ENCODE data around the gene SLC25A24.
"Not testable (repeated sequence)": the region's sequence is repeated elsewhere in the genome, so short reads cannot be mapped to it uniquely, and the experiment has no call there.

Gene SLC25A24

GRCh38 chr1:108140177-108140576, 60.0 kb downstream of the SLC25A24 start:
- DNase-seq (ENCODE audit: low read depth in 2 of 2): no peak

DNA sequence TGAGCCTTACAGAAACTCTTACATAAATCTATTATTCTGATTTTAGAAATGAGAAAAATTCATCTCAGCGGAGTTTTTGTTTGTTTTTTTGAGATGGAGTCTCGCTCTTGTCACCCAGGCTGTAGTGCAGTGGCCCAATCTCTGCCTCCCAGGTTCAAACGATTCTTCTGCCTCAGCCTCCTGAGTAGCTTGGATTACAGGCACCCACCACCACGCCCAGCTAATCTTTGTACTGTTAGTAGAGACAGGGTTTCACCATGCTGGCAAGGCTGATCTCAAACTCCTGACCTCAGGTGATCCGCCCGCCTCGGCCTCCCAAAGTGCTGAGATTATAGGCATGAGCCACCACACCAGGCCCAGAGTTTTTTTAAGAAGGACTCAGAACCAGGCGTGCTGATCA, 60.6 kb downstream of the SLC25A24 start:
- not testable (repeated sequence) for DNase-seq (ENCODE audit: low read depth in 2 of 2)

DNA sequence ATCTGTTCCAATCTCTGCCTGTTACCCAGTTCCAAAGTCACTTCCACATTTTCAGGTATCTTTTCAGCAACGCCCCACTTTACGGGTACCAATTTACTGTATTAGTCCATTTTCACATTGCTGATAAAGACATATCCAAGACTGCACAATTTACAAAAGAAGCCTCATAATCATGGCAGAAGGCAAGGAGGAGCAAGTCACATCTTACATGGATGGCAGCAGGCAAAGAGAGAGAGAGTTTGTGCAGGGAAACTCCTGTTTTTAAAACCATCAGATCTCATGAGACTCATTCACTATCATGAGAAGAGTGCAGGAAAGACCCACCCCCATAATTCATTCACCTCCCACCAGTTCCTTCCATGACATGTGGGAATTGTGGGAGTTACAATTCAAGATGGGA, 67.0 kb downstream of the SLC25A24 start:
- DNase-seq (ENCODE audit: low read depth in 2 of 2): not testable (repeated sequence)

DNA sequence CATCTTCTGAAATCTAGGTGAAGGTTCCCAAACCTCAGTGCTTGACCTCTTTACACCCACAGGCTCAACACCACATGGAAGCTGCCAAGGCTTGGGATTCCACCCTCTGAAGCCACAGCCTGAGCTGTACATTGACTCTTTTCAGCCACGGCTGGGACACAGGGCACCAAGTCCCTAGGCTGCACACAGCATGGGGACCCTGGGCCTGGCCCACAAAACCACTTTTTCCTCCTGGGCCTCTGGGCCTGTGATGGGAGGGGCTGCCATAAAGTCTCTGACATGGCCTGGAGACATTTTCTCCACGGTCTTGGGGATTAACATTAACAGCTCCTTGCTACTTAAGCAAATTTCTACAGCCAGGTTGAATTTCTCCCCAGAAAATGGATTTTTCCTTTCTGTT, 67.8 kb downstream of the SLC25A24 start:
- not testable (repeated sequence) for DNase-seq (ENCODE audit: low read depth in 2 of 2)

DNA sequence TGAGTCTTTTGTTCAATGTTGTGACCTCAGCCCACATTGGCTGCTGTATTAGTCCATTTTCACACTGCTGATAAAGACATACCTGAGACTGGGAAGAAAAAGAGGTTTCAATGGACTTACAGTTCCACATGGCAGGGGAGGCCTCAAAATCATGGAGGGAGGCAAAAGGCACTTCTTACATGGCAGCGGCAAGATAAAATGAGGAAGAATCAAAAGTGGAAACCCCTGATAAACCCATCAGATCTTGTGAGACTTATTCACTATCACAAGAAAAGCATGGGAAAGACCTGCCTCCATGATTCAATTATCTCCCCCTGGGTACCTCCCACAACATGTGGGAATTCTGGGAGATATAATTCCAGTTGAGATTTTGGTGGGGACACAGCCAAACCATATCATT, 68.9 kb downstream of the SLC25A24 start:
- DNase-seq (ENCODE audit: low read depth in 2 of 2): not testable (repeated sequence)

DNA sequence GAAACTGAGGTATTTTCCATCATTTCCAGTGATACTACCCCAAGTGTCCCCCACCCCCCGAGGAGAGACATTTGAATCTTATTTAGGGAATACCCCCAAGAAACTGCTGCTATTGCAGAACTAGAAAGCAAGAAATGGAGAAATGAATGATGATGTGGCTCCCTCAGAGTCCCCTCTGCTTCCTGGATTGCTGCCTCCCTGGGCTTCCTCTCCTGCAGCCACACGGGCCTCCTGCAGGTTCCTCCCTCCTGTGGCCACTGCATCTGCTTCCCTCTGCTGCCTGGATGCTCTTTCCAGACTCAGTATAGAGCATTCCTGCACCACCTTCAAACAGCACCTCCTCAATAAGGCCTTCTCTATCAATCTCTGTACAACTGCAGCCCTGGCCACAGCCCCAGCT, 69.3 kb downstream of the SLC25A24 start:
- no peak for DNase-seq (ENCODE audit: low read depth in 2 of 2)

GRCh38 chr1:108129999-108130398, 70.1 kb downstream of the SLC25A24 start:
- DNase-seq (ENCODE audit: low read depth in 2 of 2): no peak

GRCh38 chr1:108125312-108126138, 74.6 kb downstream of the SLC25A24 start:
- DNase-seq (ENCODE audit: low read depth in 2 of 2): peak in 1 of 2 donors; percentile 34

DNA sequence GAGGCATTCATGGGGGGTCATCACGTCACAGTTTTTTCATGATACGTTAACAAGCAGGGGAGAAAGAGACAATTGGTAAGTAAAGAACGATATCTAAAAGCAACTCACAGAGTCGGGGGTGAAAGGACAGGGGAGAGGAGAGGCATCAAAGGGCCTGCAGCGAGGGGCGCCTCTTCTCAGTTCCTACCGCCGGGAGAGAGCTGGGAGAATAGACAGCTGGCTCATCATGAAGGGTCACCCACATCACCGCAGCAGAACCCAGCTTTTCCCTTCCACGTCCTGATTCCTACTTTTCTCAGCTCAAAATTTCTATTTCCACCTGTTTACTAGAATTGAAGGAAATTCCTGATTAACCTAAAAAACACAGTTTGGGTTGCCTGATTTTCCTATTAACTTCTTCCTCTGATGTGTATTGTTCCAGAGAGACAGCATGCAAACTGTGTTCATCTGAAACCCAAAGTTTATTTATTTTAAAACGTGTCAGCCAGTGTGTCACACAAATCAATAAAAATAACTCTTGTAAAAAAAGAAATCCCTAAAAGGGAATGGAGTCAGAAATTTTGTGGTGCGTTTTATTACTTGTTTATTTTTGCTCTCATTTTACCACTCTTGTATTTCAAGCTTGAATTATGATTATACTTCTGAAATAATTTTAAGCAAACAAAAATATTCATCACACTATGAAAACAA, 75.4 kb downstream of the SLC25A24 start:
- DNase-seq (ENCODE audit: low read depth in 2 of 2): no peak

DNA sequence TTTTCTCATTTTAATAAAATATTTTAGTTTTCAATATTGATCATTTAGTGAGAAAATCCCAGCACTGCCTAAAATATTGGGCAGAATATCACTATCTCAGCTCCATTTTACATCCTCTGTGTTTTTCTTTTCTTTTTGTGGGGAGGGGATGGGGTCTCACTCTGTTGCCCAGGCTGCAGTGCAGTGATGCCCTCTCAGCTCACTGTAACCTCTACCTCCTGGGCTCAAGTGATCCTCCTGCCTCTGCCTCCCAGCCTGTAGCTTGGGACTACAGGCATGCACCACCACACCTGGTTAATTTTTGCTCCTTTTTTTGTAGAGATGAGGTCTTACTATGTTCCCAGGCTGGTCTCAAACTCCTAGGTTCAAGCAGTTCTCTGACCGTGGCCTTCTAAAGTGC, 76.1 kb downstream of the SLC25A24 start:
- DNase-seq (ENCODE audit: low read depth in 2 of 2): no peak

GRCh38 chr1:108121358-108122143, 78.6 kb downstream of the SLC25A24 start:
- DNase-seq (ENCODE audit: low read depth in 2 of 2): no peak

- DNase-seq (ENCODE audit: low read depth in 2 of 2): no peak
These were observed 80.0 kb downstream of the SLC25A24 start for GRCh38 chr1:108120163-108120562.

- DNase-seq (ENCODE audit: low read depth in 2 of 2): no peak
These were observed 80.6 kb downstream of the SLC25A24 start for GRCh38 chr1:108119500-108119899.

- no peak for DNase-seq (ENCODE audit: low read depth in 2 of 2)
These were observed 81.9 kb downstream of the SLC25A24 start for GRCh38 chr1:108117945-108118902.

DNA sequence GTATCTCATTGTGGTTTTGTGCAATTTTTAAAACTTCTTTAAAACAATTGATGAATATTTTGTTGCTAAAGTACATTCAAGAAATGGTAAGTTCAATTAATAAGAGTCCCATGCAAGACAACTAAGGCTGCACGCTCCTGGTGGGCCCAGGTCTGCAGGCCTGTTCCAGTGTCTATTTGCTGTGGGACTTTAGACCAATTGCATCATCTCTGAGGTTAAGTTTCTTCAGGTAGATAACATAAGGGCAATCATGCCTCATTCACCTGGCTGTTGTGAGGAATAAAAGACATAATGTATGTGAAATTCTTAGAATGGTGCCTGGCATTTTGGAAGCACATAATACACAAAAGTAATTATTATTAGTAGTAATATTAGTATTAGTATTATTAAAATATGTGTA, 82.9 kb downstream of the SLC25A24 start:
- no peak for DNase-seq (ENCODE audit: low read depth in 2 of 2)

GRCh38 chr1:108114033-108114599, 86.0 kb downstream of the SLC25A24 start:
- no peak for DNase-seq (ENCODE audit: low read depth in 2 of 2)

DNA sequence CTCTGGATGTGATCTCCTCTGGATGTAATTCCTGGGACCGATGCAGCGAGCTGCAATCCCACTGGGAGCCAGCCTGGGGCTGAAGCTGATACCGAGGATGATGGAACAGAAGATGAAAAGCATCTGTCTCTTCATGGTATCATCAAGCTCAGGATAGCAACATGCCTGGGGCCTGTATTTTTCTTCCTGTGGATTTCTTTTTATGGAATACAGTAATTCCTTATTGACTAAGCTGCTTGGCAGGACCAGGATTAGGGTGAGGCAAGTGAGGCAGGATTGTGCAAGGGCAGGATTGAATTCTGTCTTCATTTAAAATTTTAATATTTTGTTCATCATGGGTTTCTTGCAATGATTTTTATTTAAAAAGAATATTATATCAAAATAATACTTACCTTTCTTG, 86.6 kb downstream of the SLC25A24 start:
- no peak for DNase-seq (ENCODE audit: low read depth in 2 of 2)

DNA sequence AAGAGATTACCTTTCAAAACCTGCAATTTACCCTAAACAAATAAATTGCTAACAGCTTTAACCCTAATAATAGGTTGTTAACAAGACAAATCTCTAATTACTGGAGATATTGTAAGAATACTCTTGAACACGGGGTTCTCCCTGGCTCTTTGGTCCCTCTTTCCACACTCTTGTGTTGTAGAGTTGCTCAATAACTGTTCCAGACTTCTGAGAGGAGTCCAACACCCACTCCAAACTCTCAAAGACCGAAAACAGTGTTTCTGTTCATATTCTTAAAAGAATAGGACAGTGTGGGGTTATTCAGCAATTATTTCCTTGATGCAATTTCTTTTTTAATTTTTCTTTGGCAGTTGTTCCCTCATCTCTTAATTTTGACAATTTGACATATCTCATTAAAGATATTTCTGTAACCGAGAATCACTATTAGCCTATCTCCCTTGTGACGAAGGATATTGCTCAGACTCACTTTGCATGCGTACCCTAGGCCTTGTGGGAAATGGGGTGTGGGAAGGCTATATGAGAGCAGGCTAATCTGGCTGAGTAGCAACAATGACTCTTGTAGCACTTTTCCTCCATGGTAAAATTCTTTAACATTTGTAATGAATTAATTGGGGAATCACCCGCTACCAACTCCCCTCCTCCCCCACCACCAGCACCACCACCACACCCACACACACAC, 90.7 kb downstream of the SLC25A24 start:
- no peak for DNase-seq (ENCODE audit: low read depth in 2 of 2)

DNA sequence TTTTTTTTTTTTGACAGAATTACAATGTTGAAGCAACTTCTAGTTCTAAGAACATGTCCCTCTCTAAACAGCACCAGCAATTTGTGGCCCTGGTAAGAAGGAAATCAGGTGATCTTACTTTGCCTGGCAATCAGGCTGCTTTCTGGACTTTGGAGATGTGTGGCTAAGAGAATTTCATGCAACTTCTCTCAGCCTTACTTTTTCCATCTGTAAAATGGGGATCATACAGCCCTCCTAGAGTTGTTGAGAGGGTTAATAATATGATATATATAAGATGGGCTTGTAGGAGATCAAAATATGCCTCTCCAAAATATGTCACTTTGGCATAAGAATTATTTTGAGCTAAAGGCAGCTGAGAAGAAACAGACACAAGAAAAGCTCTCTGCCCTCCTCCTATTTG, 92.0 kb downstream of the SLC25A24 start:
- no peak for DNase-seq (ENCODE audit: low read depth in 2 of 2)

DNA sequence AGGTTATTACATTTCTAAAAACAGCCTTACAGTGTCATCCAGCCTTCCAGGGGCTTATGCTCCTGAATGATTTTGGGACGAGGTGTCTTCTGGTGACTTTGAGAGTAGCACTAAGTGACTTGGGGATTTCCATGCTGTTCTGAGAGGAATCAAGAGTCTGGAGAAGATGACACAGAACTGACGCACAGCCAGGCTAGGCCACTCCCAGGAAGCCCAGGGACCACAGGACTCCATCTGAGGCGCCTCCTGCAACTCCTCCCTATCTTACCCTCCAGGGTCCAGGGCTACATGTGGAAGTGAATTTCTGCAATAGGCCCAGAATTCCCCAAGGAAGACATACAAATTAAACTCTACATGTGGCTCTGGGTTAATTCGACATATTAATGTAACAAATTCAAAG, 92.5 kb downstream of the SLC25A24 start:
- peak; percentile 21 to 38 for DNase-seq (ENCODE audit: low read depth in 2 of 2)
